Occipital lobe (tissue), 2 donors: ENCODE results near the gene GNG7. TPM values are rescaled to one million over a fixed set of nuclear protein-coding genes. Genes with fewer than 3 reads are reported as not detected.
A peak's percentile ranks its signal among the peaks of the same experiment; 100 is the strongest.

ENCODE experiments used
- DNase-seq: peaks from one replicate; lab custom pipeline; 2025; lab: John Stamatoyannopoulos, UW
- total RNA-seq: library from RNA; depleted of rRNA; stranded (reverse); fragments of >200 nt; gene quantifications from one replicate; pipeline ENCODE4 v1.2.3, GENCODE V29; 2014

GNG7 gene
- total RNA-seq, 1 donor from 2014 or later = 4.2 TPM

GRCh38 chr19:2490659-2491058 is 211.8 kb downstream of the GNG7 start:
- no peak for DNase-seq

GRCh38 chr19:2488942-2489731 is 213.4 kb downstream of the GNG7 start:
- DNase-seq = no peak

GRCh38 chr19:2488405-2488941 is 214.0 kb downstream of the GNG7 start:
- no peak for DNase-seq

GRCh38 chr19:2487842-2488241 is 214.7 kb downstream of the GNG7 start:
- DNase-seq = no peak

GRCh38 chr19:2487090-2487489 is 215.4 kb downstream of the GNG7 start:
- no peak for DNase-seq

- DNase-seq = no peak
Measured at GRCh38 chr19:2485428-2485827, 217.1 kb downstream of the GNG7 start.

GRCh38 chr19:2484178-2484937 is 218.1 kb downstream of the GNG7 start:
- DNase-seq = no peak

GRCh38 chr19:2483484-2484151 is 218.9 kb downstream of the GNG7 start:
- DNase-seq = no peak

GRCh38 chr19:2483084-2483483 is 219.4 kb downstream of the GNG7 start:
- DNase-seq = no peak

- DNase-seq = no peak
Measured at GRCh38 chr19:2482354-2483038, 220.0 kb downstream of the GNG7 start.

GRCh38 chr19:2481466-2481865 is 221.0 kb downstream of the GNG7 start:
- no peak for DNase-seq

- no peak for DNase-seq
Measured at GRCh38 chr19:2479556-2480194, 222.8 kb downstream of the GNG7 start.

GRCh38 chr19:2478756-2479555 is 223.5 kb downstream of the GNG7 start:
- DNase-seq = no peak

- no peak for DNase-seq
Measured at GRCh38 chr19:2478278-2478755, 224.2 kb downstream of the GNG7 start.

- no peak for DNase-seq
Measured at GRCh38 chr19:2477732-2478191, 224.7 kb downstream of the GNG7 start.

GRCh38 chr19:2477141-2477710 is 225.3 kb downstream of the GNG7 start:
- DNase-seq = no peak

GRCh38 chr19:2476451-2477140 is 225.9 kb downstream of the GNG7 start:
- peak; percentile 46 for DNase-seq

GRCh38 chr19:2475702-2476450 is 226.6 kb downstream of the GNG7 start, which contains the start of gene GADD45B:
TSS of gene GADD45B (plus strand) at chr19:2476127. CDS start at chr19:2476359, 232 bp downstream.
- peak; percentile 94 for DNase-seq
